ENCODE data around the gene RARG.
"Not testable (repeated sequence)": the region's sequence is repeated elsewhere in the genome, so short reads cannot be mapped to it uniquely, and the experiment has no call there.

Gene RARG

GRCh38 chr12:53205747-53206419 is 26.1 kb downstream of the RARG start:
- peak; percentile 65 to 70 for DNase-seq

GRCh38 chr12:53204351-53204750 is 27.7 kb downstream of the RARG start:
- no peak for DNase-seq

GRCh38 chr12:53202316-53202715 is 29.7 kb downstream of the RARG start:
- not testable (repeated sequence) for DNase-seq

- DNase-seq, result no peak
These were observed 30.4 kb downstream of the RARG start for GRCh38 chr12:53201639-53202038.

GRCh38 chr12:53201177-53201541 is 30.9 kb downstream of the RARG start:
- DNase-seq, result no peak

- DNase-seq, result no peak
These were observed 31.4 kb downstream of the RARG start for GRCh38 chr12:53200458-53201176.

- no peak for DNase-seq
These were observed 31.9 kb downstream of the RARG start for GRCh38 chr12:53200107-53200457.

GRCh38 chr12:53199700-53200099 is 32.3 kb downstream of the RARG start:
- DNase-seq, result no peak

GRCh38 chr12:53198486-53199110 is 33.4 kb downstream of the RARG start:
- no peak for DNase-seq

- no peak for DNase-seq
These were observed 34.9 kb downstream of the RARG start for GRCh38 chr12:53197011-53197640.

- DNase-seq, result no peak
These were observed 35.5 kb downstream of the RARG start for GRCh38 chr12:53196486-53196885.

GRCh38 chr12:53195516-53196420 is 36.2 kb downstream of the RARG start:
- DNase-seq, result no peak

GRCh38 chr12:53194973-53195372 is 37.0 kb downstream of the RARG start:
- DNase-seq, result no peak

GRCh38 chr12:53193985-53194716 is 37.9 kb downstream of the RARG start:
- DNase-seq, result no peak

GRCh38 chr12:53193040-53193439 is 39.0 kb downstream of the RARG start:
- DNase-seq, result no peak

GRCh38 chr12:53192531-53193021 is 39.4 kb downstream of the RARG start:
- DNase-seq, result no peak

- no peak for DNase-seq
These were observed 40.0 kb downstream of the RARG start for GRCh38 chr12:53191885-53192530.

GRCh38 chr12:53191096-53191884 is 40.7 kb downstream of the RARG start:
- DNase-seq, result no peak

GRCh38 chr12:53190108-53190729 is 41.8 kb downstream of the RARG start:
- peak in 1 of 2 donors; percentile 47 for DNase-seq
